Calu3 (cell line): ENCODE data around the gene IKZF5. TPM values are rescaled to one million over a fixed set of nuclear protein-coding genes. Genes with fewer than 3 reads are reported as not detected.
A peak's percentile ranks its signal among the peaks of the same experiment; 100 is the strongest.

Experiments used
- BruUV-seq: library from RNA; stranded (reverse); fragments of 400-500 nt; replicated peaks from 2 replicates; lab custom pipeline; 2021; lab: Mats Ljungman, UMichigan
- CTCF ChIA-PET: fragments of 300-600 bp; sonication (Branson Sonifier 250); formaldehyde crosslinking; loops from one replicate; lab custom pipeline; 2022; ENCODE audit warnings: antibody characterized with exemption; lab: Charles Lee
- DNase-seq: peaks from one replicate; pipeline ENCODE4 v3.0.0; 2022
- H3K27ac Mint-ChIP-seq: one replicate; pipeline ENCODE4 v1.8.0; 2022; ENCODE audit warnings: mixed read lengths; ENCODE audit not compliant: unreplicated experiment
- H3K27me3 Mint-ChIP-seq: one replicate; pipeline ENCODE4 v1.8.0; 2022; ENCODE audit warnings: mixed read lengths; ENCODE audit not compliant: unreplicated experiment
- H3K36me3 Mint-ChIP-seq: one replicate; pipeline ENCODE4 v1.8.0; 2022; ENCODE audit warnings: mild to moderate bottlenecking, moderate library complexity, mixed read lengths; ENCODE audit not compliant: insufficient read depth, unreplicated experiment
- H3K4me1 Mint-ChIP-seq: one replicate; pipeline ENCODE4 v1.8.0; 2022; ENCODE audit warnings: mild to moderate bottlenecking, low read depth, mixed read lengths; ENCODE audit not compliant: unreplicated experiment
- H3K4me3 Mint-ChIP-seq: one replicate; pipeline ENCODE4 v1.8.0; 2022; ENCODE audit warnings: mild to moderate bottlenecking, low read depth, moderate library complexity, mixed read lengths; ENCODE audit not compliant: unreplicated experiment
- H3K9me3 Mint-ChIP-seq: one replicate; pipeline ENCODE4 v1.8.0; 2022; ENCODE audit warnings: low read depth, mixed read lengths; ENCODE audit not compliant: unreplicated experiment
- CTCF ChIP-seq: fragments of 200-600 bp; IDR thresholded peaks from one replicate; pipeline ENCODE4 v1.8.0; 2022; ENCODE audit warnings: antibody characterized with exemption; ENCODE audit not compliant: unreplicated experiment
- intact Hi-C: fragments of 100-400 bp; cut with micrococcal nuclease; formaldehyde crosslinking; loops from one replicate; pipeline ENCODE4 v1.10.0; 2022; ENCODE audit not compliant: unreplicated experiment
- total RNA-seq: library from RNA; stranded (reverse); gene quantifications from 2 replicates; pipeline ENCODE4 v1.2.3, GENCODE V29; 2022

IKZF5 gene
- total RNA-seq, 1 experiment from 2014 or later = 9.2 TPM

- H3K4me3 Mint-ChIP-seq = peak overlapping the region; percentile 91
- CTCF ChIA-PET = no interaction called here
- no TSS peak for BruUV-seq
- peak; percentile 1 for DNase-seq
- no peaks in the 10 kb centered on the region for H3K4me1 Mint-ChIP-seq
- peak overlapping the region; percentile 74 for H3K27ac Mint-ChIP-seq
- H3K36me3 Mint-ChIP-seq = peaks cover 26% of the 10 kb centered on the region
- intact Hi-C loops = no loop called here
- no peaks in the 10 kb centered on the region for H3K27me3 Mint-ChIP-seq
- H3K9me3 Mint-ChIP-seq = no peaks in the 10 kb centered on the region
- no peak for TF ChIP-seq CTCF
Observed at GRCh38 chr10:123009105-123009820, 668 bp upstream of the IKZF5 start.

DNA sequence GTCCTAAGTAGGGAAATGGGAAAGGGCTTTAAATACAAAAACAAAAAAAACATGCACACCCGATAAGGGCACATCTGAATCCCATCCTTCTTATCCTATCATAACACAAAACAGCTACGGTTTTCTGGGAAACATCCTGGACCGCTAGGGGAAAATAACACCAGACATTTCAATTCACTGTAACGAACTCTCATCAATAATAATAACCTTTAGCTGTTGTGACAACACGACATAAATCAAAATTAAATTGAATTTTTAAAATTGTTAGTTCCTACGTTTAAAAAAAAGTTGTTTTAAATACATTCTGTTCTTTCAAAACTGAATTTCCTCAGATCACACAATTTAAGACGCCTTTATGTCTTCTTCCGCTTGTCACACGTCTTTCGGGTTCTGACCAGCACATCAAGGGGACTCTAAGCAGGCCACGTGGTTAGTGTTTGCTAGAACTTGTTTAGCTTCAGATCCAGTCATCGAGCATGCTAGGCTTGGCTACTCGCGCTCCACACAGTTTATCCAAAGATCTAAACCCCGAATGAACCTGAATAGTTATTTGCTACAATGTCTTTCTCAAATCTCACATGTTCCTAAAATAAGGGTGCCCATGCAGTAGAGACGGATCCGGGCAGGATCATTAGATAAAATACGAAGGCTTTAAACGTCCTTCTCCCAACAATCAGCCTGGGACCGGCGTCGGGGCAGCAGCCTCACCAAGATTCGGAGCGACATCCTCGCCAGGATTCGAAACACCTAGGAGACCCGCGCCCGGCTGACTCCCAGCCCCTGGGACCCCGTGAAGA lies 839 bp downstream of the IKZF5 start:
- peak; percentile 4 for DNase-seq
- no peak for TF ChIP-seq CTCF
- TSS peak; percentile 29 for BruUV-seq
- CTCF ChIA-PET = interaction anchor here (1.4 kb wide), 1 partner anchor 9 kb away, joined by 3 read pairs; no protein-coding TSS in a partner anchor
- H3K4me3 Mint-ChIP-seq = peak overlapping the region; percentile 91
- intact Hi-C loops = no loop called here
- no peaks in the 10 kb centered on the region for H3K4me1 Mint-ChIP-seq
- peaks cover 26% of the 10 kb centered on the region for H3K36me3 Mint-ChIP-seq
- H3K27ac Mint-ChIP-seq = peak overlapping the region; percentile 91
- H3K27me3 Mint-ChIP-seq = no peaks in the 10 kb centered on the region
- H3K9me3 Mint-ChIP-seq = no peaks in the 10 kb centered on the region

DNA sequence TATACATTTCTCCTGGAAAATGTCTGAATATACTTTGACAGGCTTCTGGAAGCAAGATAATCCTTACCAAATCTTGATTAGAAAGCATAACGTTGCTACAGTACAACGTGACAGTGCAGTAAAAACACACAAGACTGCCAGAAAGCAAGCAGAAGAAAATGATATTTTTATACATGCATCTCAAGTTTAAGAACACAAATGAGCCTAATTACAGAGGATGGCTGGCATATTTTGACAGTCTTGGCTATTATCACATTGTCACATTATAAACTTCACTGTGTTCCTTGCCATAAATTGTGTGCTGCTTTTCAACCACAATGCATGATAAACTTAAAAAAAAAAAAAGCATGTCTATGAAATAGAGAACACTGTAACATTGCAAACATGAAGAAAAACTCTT lies 4.3 kb downstream of the IKZF5 start:
- H3K4me1 Mint-ChIP-seq = no peaks in the 10 kb centered on the region
- intact Hi-C loops = no loop called here
- no peak for DNase-seq
- H3K36me3 Mint-ChIP-seq = peaks cover 19% of the 10 kb centered on the region
- CTCF ChIA-PET = no interaction called here
- no TSS peak for BruUV-seq
- no peak overlapping the region for H3K4me3 Mint-ChIP-seq
- no peaks in the 10 kb centered on the region for H3K27me3 Mint-ChIP-seq
- H3K9me3 Mint-ChIP-seq = no peaks in the 10 kb centered on the region
- TF ChIP-seq CTCF = no peak
- no peak overlapping the region for H3K27ac Mint-ChIP-seq

DNA sequence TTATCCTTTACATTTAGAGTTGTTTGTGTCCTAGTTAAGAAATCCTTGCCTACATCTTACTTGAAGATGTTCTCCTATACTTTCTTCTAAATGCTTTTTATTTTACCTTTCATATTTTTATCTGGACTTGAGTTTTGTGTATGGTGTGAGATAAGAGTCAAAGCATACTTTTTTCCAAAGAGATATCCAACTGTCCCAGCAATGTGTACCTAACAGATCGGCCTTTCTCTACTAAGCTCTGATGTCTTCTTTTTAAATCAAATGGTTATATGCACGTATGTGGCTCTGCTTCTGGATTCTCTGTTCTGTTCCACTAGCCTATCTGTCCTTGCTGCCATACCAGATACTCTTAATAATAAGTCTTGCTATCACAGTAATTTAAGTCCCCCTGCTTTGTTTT lies 7.2 kb downstream of the IKZF5 start:
- no peak for DNase-seq
- Mint-ChIP-seq H3K27me3 (no peaks in the 10 kb centered on the region), H3K4me1 (no peaks in the 10 kb centered on the region), H3K27ac (no peak overlapping the region), H3K9me3 (no peaks in the 10 kb centered on the region), H3K36me3 (no peaks in the 10 kb centered on the region), H3K4me3 (no peak overlapping the region)
- intact Hi-C loops = no loop called here
- TF ChIP-seq CTCF = no peak
- BruUV-seq = no TSS peak
- CTCF ChIA-PET = no interaction called here
